Ovary (tissue), 3 donors: ENCODE data around the gene COL4A5.
"Not testable (repeated sequence)": the region's sequence is repeated elsewhere in the genome, so short reads cannot be mapped to it uniquely, and the experiment has no call there.

ENCODE experiments used
- CTCF ChIP-seq, 3 donors: fragments of 450-650 bp in 2 of 3; fragments of 200-600 bp in 1 of 3; IDR thresholded peaks; one replicate each; pipeline versions ENCODE4 v1.5.1 to v1.8.0; 2016 to 2022; ENCODE audit warnings: antibody characterized with exemption in 3 of 3, mild to moderate bottlenecking in 1 of 3
- EP300 ChIP-seq: sonication (generic); formaldehyde crosslinking; IDR thresholded peaks from one replicate; pipeline ENCODE4 v1.6.1; 2017; ENCODE audit warnings: antibody characterized with exemption
- POLR2A ChIP-seq: fragments of 450-650 bp; IDR thresholded peaks from one replicate; pipeline ENCODE4 v1.6.1; 2017; ENCODE audit warnings: antibody characterized with exemption, mild to moderate bottlenecking, moderate library complexity
- donor health status: DM: no; HTN: no; CAD: no.

GRCh38 chrX:108481528-108481927 is 41.9 kb downstream of the COL4A5 start:
- TF ChIP-seq CTCF (IDR thresholded peaks at IDR 0.05); EP300; POLR2A: not testable (repeated sequence)
